HG03097 (cell line): ENCODE measurements around the gene SF3B2.
"Not testable (repeated sequence)": the region's sequence is repeated elsewhere in the genome, so short reads cannot be mapped to it uniquely, and the experiment has no call there.

ENCODE experiments used
- ATAC-seq: cut with Tn5 transposase; IDR thresholded peaks from one replicate; pipeline ENCODE4 v1.9.1; 2021; ENCODE audit not compliant: unreplicated experiment, low FRiP score

The SF3B2 gene

GRCh38 chr11:66051766-66052663, at the start of gene SF3B2:
SF3B2 (plus strand) TSS chr11:66052364; CDS start chr11:66052385, 21 bp downstream.
- ATAC-seq = peak; percentile 91

GRCh38 chr11:66002648-66003225, 49.4 kb upstream of the SF3B2 start:
- ATAC-seq = peak; percentile 49

- no peak for ATAC-seq
Measured at GRCh38 chr11:66003291-66003690, 48.9 kb upstream of the SF3B2 start.

GRCh38 chr11:66004186-66004585, 48.0 kb upstream of the SF3B2 start:
- no peak for ATAC-seq

- ATAC-seq = no peak
Measured at GRCh38 chr11:66006134-66006890, 45.9 kb upstream of the SF3B2 start.

- ATAC-seq = no peak
Measured at GRCh38 chr11:66006891-66007176, 45.3 kb upstream of the SF3B2 start.

GRCh38 chr11:66007201-66007634, 44.9 kb upstream of the SF3B2 start:
- no peak for ATAC-seq

GRCh38 chr11:66008095-66008467, 44.1 kb upstream of the SF3B2 start:
- ATAC-seq = no peak

GRCh38 chr11:66008468-66009101, 43.6 kb upstream of the SF3B2 start:
- no peak for ATAC-seq

- not testable (repeated sequence) for ATAC-seq
Measured at GRCh38 chr11:66010036-66010435, 42.1 kb upstream of the SF3B2 start.

- ATAC-seq = no peak
Measured at GRCh38 chr11:66011239-66011784, 40.9 kb upstream of the SF3B2 start.

GRCh38 chr11:66011785-66012303, 40.3 kb upstream of the SF3B2 start, which contains the start of gene CST6:
CST6 (plus strand) TSS chr11:66012008; CDS start chr11:66012045, 37 bp downstream.
- ATAC-seq = no peak

- ATAC-seq = no peak
Measured at GRCh38 chr11:66012371-66012945, 39.7 kb upstream of the SF3B2 start.

GRCh38 chr11:66012946-66013761, 39.0 kb upstream of the SF3B2 start:
- ATAC-seq = no peak

- no peak for ATAC-seq
Measured at GRCh38 chr11:66013762-66014100, 38.4 kb upstream of the SF3B2 start.

GRCh38 chr11:66014804-66015453, 37.2 kb upstream of the SF3B2 start:
- no peak for ATAC-seq

- ATAC-seq = no peak
Measured at GRCh38 chr11:66015454-66015881, 36.7 kb upstream of the SF3B2 start.

- no peak for ATAC-seq
Measured at GRCh38 chr11:66015936-66016792, 36.0 kb upstream of the SF3B2 start.
